IPS-15b (cell line): ENCODE data around the gene HSD17B3.
"Not testable (repeated sequence)": the region's sequence is repeated elsewhere in the genome, so short reads cannot be mapped to it uniquely, and the experiment has no call there.

ENCODE experiments used
- H3K27me3 ChIP-seq: one replicate; pipeline ENCODE4 v1.6.1; 2013; ENCODE audit warnings: low read length; ENCODE audit not compliant: control insufficient read depth, insufficient read depth
- H3K36me3 ChIP-seq: one replicate; pipeline ENCODE4 v1.6.1; 2013; ENCODE audit warnings: low read length; ENCODE audit not compliant: control insufficient read depth, insufficient read depth
- H3K4me1 ChIP-seq: one replicate; pipeline ENCODE4 v1.6.1; 2013; ENCODE audit warnings: mild to moderate bottlenecking, low read length; ENCODE audit not compliant: control insufficient read depth, insufficient read depth
- H3K4me3 ChIP-seq: one replicate; pipeline ENCODE4 v1.5.1; 2013; ENCODE audit warnings: low read depth, low read length
- H3K9ac ChIP-seq: one replicate; pipeline ENCODE4 v1.6.1; 2013; ENCODE audit warnings: low read depth, mild to moderate bottlenecking, low read length
- H3K9me3 ChIP-seq: one replicate; pipeline ENCODE4 v1.6.1; 2013; ENCODE audit warnings: mild to moderate bottlenecking, low read length; ENCODE audit not compliant: control insufficient read depth, insufficient read depth

HSD17B3 gene

GRCh38 chr9:96327694-96328352 is 25.8 kb upstream of the HSD17B3 start:
- H3K4me1 ChIP-seq = no peaks in the 10 kb centered on the region
- no peak overlapping the region for H3K9ac ChIP-seq
- H3K4me3 ChIP-seq = no peak overlapping the region
- H3K9me3 ChIP-seq = no peaks in the 10 kb centered on the region
- no peaks in the 10 kb centered on the region for H3K27me3 ChIP-seq
- no peaks in the 10 kb centered on the region for H3K36me3 ChIP-seq

GRCh38 chr9:96323169-96323568 is 21.2 kb upstream of the HSD17B3 start:
- Histone ChIP-seq H3K27me3 (no peaks in the 10 kb centered on the region), H3K4me3 (no peak overlapping the region), H3K36me3 (no peaks in the 10 kb centered on the region), H3K9me3 (no peaks in the 10 kb centered on the region), H3K9ac (no peak overlapping the region), H3K4me1 (peaks cover 7% of the 10 kb centered on the region)

GRCh38 chr9:96322736-96323135 is 20.8 kb upstream of the HSD17B3 start:
- not testable (repeated sequence) for H3K27me3 ChIP-seq, H3K4me1 ChIP-seq

GRCh38 chr9:96322210-96322609 is 20.2 kb upstream of the HSD17B3 start:
- not testable (repeated sequence) for H3K36me3 ChIP-seq, H3K9ac ChIP-seq, H3K9me3 ChIP-seq, H3K4me3 ChIP-seq, H3K27me3 ChIP-seq, H3K4me1 ChIP-seq

More at GRCh38 chr9:96322736-96323135, 20.8 kb upstream of the HSD17B3 start:
- not testable (repeated sequence) for H3K9ac ChIP-seq, H3K4me3 ChIP-seq, H3K9me3 ChIP-seq, H3K36me3 ChIP-seq

- Histone ChIP-seq H3K36me3 (no peaks in the 10 kb centered on the region), H3K9ac (no peak overlapping the region), H3K4me1 (peaks cover 10% of the 10 kb centered on the region), H3K27me3 (no peaks in the 10 kb centered on the region), H3K4me3 (no peak overlapping the region), H3K9me3 (no peaks in the 10 kb centered on the region)
Measured at GRCh38 chr9:96321515-96321914, 19.5 kb upstream of the HSD17B3 start.

- Histone ChIP-seq H3K9ac (no peak overlapping the region), H3K27me3 (no peaks in the 10 kb centered on the region), H3K36me3 (no peaks in the 10 kb centered on the region), H3K9me3 (no peaks in the 10 kb centered on the region), H3K4me3 (no peak overlapping the region), H3K4me1 (peaks cover 10% of the 10 kb centered on the region)
Measured at GRCh38 chr9:96320749-96321280, 18.8 kb upstream of the HSD17B3 start.

- Histone ChIP-seq H3K27me3 (no peaks in the 10 kb centered on the region), H3K9ac (no peak overlapping the region), H3K36me3 (no peaks in the 10 kb centered on the region), H3K9me3 (no peaks in the 10 kb centered on the region), H3K4me3 (no peak overlapping the region), H3K4me1 (peaks cover 10% of the 10 kb centered on the region)
Measured at GRCh38 chr9:96318921-96319565, 17.1 kb upstream of the HSD17B3 start.

- no peak overlapping the region for H3K9ac ChIP-seq
- H3K27me3 ChIP-seq = no peaks in the 10 kb centered on the region
- no peaks in the 10 kb centered on the region for H3K36me3 ChIP-seq
- H3K4me3 ChIP-seq = no peak overlapping the region
- H3K4me1 ChIP-seq = peaks cover 10% of the 10 kb centered on the region
- H3K9me3 ChIP-seq = peaks cover 10% of the 10 kb centered on the region
Measured at GRCh38 chr9:96317335-96317980, 15.5 kb upstream of the HSD17B3 start.

- no peak overlapping the region for H3K4me3 ChIP-seq
- H3K9ac ChIP-seq = no peak overlapping the region
- H3K36me3 ChIP-seq = no peaks in the 10 kb centered on the region
- H3K27me3 ChIP-seq = no peaks in the 10 kb centered on the region
- H3K9me3 ChIP-seq = peaks cover 10% of the 10 kb centered on the region
- peaks cover 2% of the 10 kb centered on the region for H3K4me1 ChIP-seq
Measured at GRCh38 chr9:96309850-96310249, 7.9 kb upstream of the HSD17B3 start.

GRCh38 chr9:96306958-96307357 is 5.0 kb upstream of the HSD17B3 start:
- H3K36me3 ChIP-seq, H3K9me3 ChIP-seq, H3K4me3 ChIP-seq, H3K4me1 ChIP-seq, H3K9ac ChIP-seq, H3K27me3 ChIP-seq: not testable (repeated sequence)

GRCh38 chr9:96305171-96305570 is 3.2 kb upstream of the HSD17B3 start:
- Histone ChIP-seq H3K9me3 (no peaks in the 10 kb centered on the region), H3K36me3 (no peaks in the 10 kb centered on the region), H3K27me3 (no peaks in the 10 kb centered on the region), H3K4me3 (no peak overlapping the region), H3K4me1 (peaks cover 2% of the 10 kb centered on the region), H3K9ac (no peak overlapping the region)

- no peak overlapping the region for H3K4me3 ChIP-seq
- no peaks in the 10 kb centered on the region for H3K9me3 ChIP-seq
- peaks cover 2% of the 10 kb centered on the region for H3K4me1 ChIP-seq
- H3K27me3 ChIP-seq = no peaks in the 10 kb centered on the region
- H3K9ac ChIP-seq = no peak overlapping the region
- no peaks in the 10 kb centered on the region for H3K36me3 ChIP-seq
Measured at GRCh38 chr9:96304230-96304629, 2.3 kb upstream of the HSD17B3 start.
